LNCAP (cell line): ENCODE results near the gene TNRC18.

ENCODE experiments used
- TF ChIP-seq, protein P1 (sequence below): fragments of 450-650 bp; IDR thresholded peaks from 2 replicates; pipeline ENCODE4 v1.5.1; 2017; ENCODE audit warnings: mild to moderate bottlenecking

Gene TNRC18

DNA sequence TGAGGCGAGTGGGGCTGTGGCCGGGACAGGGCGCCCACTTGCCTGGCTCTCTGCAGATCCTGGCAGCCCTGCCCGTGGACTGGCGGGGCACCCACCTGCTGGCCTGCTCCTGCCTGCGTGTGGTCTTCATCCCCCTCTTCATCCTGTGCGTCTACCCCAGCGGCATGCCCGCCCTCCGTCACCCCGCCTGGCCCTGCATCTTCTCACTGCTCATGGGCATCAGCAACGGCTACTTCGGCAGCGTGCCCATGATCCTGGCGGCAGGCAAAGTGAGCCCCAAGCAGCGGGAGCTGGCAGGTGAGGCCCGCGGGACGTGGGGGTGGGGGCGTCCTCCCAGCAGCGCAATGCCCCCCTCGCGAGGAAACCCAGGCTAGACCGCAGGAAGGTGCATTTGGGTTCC is 123.3 kb downstream of the TNRC18 start:
- TF ChIP-seq, protein P1, sequence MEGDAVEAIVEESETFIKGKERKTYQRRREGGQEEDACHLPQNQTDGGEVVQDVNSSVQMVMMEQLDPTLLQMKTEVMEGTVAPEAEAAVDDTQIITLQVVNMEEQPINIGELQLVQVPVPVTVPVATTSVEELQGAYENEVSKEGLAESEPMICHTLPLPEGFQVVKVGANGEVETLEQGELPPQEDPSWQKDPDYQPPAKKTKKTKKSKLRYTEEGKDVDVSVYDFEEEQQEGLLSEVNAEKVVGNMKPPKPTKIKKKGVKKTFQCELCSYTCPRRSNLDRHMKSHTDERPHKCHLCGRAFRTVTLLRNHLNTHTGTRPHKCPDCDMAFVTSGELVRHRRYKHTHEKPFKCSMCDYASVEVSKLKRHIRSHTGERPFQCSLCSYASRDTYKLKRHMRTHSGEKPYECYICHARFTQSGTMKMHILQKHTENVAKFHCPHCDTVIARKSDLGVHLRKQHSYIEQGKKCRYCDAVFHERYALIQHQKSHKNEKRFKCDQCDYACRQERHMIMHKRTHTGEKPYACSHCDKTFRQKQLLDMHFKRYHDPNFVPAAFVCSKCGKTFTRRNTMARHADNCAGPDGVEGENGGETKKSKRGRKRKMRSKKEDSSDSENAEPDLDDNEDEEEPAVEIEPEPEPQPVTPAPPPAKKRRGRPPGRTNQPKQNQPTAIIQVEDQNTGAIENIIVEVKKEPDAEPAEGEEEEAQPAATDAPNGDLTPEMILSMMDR: no peak

GRCh38 chr7:5296611-5297226 is 126.9 kb downstream of the TNRC18 start:
- TF ChIP-seq, protein P1: no peak

GRCh38 chr7:5296015-5296610 is 127.5 kb downstream of the TNRC18 start:
- TF ChIP-seq, protein P1: no peak

- TF ChIP-seq, protein P1: no peak
These were observed 128.3 kb downstream of the TNRC18 start for GRCh38 chr7:5295039-5296014.

DNA sequence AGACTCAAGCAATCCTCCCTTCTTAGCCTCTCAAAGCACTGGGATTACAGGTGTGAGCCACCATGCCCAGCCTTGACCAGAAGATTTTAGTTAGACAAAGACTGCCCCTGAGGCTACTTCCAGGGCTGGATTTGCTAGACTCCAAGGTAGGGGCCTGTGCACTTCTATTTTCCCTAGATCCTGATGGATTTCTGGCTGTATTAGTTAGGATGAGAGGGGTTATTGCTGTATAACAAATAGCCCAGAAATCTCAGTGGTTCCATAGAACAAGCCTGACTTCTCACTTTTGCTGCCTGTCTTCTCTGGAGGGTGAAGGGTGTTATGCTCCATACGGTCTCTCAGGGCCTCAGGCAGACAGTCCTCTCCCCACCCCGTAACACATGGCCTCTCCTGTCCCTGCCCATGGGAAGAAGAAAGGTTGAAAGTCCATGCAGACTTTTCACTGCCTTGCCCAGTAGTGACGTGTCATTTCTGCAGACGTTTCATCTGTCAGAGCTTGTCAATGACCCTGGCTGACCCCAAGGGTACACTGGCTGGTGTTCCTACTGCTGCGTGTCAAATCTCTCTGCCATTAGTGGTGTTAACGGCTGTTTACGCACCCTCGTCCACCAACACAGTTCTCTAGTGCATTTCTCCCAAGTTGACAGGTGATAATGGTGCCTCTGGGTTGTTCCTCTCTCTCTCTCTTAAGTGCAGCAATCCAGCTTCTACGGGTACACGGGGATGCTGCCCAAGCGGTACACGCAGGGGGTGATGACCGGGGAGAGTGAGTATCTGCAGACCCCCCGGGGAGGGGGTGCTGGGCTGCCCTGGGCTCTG is 129.3 kb downstream of the TNRC18 start:
- TF ChIP-seq, protein P1: no peak

- TF ChIP-seq, protein P1: no peak
These were observed 132.3 kb downstream of the TNRC18 start for GRCh38 chr7:5291301-5291700.

DNA sequence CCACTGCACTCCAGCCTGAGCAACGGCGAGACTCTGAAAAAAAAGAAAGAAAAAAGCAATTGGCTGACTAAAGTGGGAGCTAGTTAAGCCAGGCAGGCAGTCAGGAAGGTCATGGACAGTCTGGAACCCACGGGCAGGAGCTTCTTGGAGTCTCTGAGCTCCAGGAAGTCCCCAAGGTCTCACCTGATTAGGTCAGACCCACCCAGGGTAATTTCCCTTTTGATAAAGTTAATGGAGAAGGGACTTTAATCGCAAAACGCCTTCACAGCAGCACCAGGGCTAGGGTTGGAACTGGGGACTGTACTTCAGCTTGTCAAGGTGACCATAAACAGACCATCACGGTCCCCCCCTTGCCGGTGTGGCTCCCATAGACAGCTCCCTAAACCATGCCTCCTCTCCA is 134.3 kb downstream of the TNRC18 start:
- TF ChIP-seq, protein P1: no peak
